GM19239 (cell line): ENCODE measurements around the gene RAB9A.

Experiments
- DNase-seq: peaks from one replicate; pipeline ENCODE4 v3.0.0; 2011; ENCODE audit warnings: low spot score; ENCODE audit not compliant: insufficient read length
- FAIRE-seq: peaks from 2 replicates; lab custom pipeline; 2011; peaks lifted over from hg19 to GRCh38; lab: Jason Lieb, UNC

The RAB9A gene

GRCh38 chrX:13734278-13735172 lies 45.6 kb downstream of the RAB9A start, which contains the start of the genes OFD1 and TRAPPC2:
Gene OFD1 (plus strand): TSS chrX:13734748. CDS start chrX:13735072, 324 bp downstream.
Gene TRAPPC2 (minus strand): TSS chrX:13734620. CDS start chrX:13719963, 14,657 bp downstream.
- FAIRE-seq (peak; percentile 99), DNase-seq (peak; percentile 33)

DNA sequence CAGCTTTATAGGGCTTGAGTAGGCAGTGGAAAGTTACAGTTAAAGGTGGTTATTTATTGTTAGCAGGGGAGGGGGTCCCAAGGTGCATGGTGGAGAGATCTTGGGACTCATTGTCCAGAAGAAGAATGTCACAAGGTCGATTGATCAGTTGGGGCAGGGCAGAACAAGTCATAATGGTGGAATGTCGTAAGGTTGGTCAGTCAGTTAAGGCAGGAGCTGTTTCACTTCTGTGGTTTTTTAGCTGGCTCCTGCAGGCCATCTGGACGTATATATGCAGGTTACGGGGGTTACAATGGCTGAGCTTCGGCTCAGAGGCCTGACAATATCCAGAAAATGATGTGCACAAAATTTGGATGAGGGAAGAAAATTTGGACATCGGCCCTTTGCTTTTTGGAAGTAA lies 52.8 kb downstream of the RAB9A start:
- DNase-seq, result no peak
- peak; percentile 66 for FAIRE-seq

DNA sequence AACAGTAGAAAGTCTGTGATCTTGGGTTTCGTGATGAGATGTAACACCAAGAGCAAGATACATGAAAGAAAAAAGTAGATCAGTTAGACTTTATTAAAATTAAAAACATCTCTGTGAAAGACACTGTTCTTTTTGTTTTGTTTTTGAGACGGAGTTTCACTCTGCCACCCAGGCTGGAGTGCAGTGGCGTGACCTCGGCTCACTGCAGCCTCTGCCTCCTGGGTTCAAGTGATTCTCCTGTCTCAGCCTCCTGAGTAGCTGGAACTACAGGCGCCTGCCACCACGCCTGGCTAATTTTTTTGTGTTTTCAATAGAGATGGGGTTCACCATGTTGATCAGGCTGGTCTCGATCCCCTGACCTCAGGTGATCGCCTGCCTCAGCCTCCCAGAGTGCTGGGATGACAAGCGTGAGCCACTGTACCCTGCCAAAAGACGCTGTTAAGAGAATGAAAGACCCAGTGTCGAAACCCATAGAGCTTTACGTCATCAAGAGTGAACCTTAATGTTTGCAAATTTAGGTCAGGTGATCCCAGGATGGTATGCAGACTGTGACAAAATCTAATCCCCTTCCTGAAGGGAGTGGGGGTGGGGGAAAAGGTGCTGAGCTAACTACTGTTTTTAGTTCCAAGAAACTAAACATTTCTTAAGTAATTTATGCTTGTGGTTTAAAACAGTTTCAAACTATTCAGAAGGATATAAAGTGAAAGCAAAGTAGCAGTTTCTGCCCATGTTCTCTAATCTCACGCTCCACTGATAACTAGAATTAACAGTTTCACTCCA lies 53.7 kb downstream of the RAB9A start:
- DNase-seq (no peak), FAIRE-seq (peak; percentile 95)

DNA sequence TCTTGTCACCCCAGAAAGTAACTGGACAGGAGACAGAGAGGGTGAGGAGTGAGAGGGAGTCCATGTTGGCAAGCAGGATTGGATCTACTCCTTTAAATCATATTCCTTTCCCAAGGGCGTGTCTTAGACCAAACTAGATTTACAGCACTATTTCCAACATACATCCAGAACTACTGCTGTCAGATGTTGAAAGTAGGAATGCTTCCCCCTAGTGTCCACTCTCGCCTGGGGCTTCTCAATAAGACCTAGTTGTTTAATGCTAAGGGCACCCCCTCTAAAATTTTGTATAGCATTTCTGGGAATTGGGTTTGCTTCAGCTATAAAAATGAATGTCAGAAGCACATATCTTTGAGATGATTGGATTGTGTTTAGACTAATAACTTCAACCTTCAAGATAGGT lies 58.9 kb downstream of the RAB9A start:
- DNase-seq (no peak), FAIRE-seq (peak; percentile 57)

DNA sequence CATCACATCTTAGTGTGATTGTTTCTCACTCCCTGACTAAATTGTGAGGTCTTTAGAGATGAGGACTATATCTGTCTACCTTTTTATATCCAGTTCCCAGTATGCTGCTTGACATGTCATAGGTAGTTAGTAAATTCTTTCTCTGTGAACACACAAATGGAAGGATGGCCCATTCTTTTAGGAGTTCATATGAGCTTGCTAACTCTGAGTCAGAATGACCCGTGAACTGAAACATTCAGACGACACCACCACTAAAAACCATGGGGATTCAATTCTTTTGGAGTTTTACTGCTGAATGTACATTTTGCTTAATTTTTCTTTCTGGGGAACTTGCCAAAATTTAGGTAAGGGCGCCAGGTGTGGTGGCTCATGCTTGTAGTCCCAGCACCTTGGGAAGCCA lies 59.6 kb downstream of the RAB9A start:
- FAIRE-seq, result no peak
- no peak for DNase-seq

- FAIRE-seq, result peak; percentile 99
- no peak for DNase-seq
Measured at GRCh38 chrX:13750204-13750603, 61.3 kb downstream of the RAB9A start.

DNA sequence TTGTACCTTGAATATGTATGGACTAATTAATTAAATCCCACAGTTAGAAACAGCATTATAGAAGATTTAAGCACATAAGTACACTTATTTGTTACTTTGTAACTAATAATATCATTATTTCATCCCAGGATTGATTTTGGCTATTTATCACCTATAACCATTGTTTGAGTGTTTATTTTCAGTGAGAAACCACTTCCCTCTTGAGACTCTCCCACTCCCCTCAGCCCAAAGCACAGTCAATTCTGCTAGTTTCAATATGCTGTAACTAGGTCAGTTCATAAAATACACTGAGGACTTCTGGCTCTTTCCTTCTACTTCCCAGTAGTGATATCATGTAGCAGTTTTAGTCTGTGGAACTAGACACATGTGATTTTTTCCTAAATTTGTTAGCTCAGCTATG lies 61.9 kb downstream of the RAB9A start:
- peak; percentile 95 for FAIRE-seq
- no peak for DNase-seq

GRCh38 chrX:13752141-13752540 lies 63.2 kb downstream of the RAB9A start:
- FAIRE-seq, result peak; percentile 74

DNA sequence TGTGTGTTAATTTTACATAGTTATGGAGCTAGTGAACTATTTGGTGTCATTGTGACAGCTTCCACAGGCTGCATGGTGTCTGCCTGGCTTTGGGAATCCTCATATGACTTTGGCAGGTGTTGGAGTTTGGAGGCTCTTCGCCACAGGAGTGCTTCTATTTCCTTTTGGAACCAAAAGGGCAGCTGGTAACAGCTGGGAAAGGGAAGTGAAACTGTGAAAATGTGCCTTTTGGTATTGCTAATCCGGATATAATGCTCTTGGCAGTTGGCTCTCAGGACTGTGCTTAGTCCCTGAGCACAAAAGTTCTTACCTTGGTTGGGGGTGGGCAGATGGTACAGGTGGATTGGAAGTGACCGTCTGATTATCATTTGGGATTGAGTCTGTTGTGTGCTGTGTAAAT lies 63.7 kb downstream of the RAB9A start:
- FAIRE-seq (peak; percentile 94), DNase-seq (no peak)

More at GRCh38 chrX:13752141-13752540, 63.2 kb downstream of the RAB9A start:
- no peak for DNase-seq

GRCh38 chrX:13754765-13755164 lies 65.8 kb downstream of the RAB9A start:
- DNase-seq (no peak), FAIRE-seq (no peak)

GRCh38 chrX:13755254-13755653 lies 66.3 kb downstream of the RAB9A start:
- FAIRE-seq, result peak; percentile 96
- no peak for DNase-seq

DNA sequence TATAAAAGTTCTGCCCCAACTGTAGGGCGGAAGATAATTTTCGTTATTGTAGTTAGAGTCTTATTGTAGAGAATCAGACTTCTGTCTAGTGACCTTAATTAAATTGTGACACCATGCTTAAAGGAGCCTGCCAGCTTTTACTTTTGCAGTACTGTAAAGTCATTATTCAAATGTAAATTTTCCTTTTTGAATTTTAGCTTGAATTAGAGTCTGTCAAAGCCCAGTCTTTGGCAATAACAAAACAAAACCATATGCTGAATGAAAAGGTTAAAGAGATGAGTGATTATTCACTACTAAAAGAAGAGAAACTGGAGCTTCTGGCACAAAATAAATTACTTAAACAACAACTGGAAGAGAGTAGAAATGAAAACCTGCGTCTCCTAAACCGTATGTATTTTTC lies 67.5 kb downstream of the RAB9A start:
- DNase-seq, result no peak
- no peak for FAIRE-seq

GRCh38 chrX:13759152-13759718 lies 70.3 kb downstream of the RAB9A start:
- DNase-seq (no peak), FAIRE-seq (peak; percentile 99)
